IMR-90 (cell line): ENCODE results near the gene UCP2. TPM values are rescaled to one million over a fixed set of nuclear protein-coding genes. Genes with fewer than 3 reads are reported as not detected.

ENCODE experiments used
- ATAC-seq: fragments of 200-7000 bp; cut with Tn5 transposase; 2 replicates; pipeline ENCODE4 v1.9.1; 2020; ENCODE audit warnings: low read depth, mild to moderate bottlenecking, moderate library complexity
- BruUV-seq: library from RNA; stranded (reverse); fragments of 400-500 nt; replicated peaks from 2 replicates; lab custom pipeline; 2021; lab: Mats Ljungman, UMichigan
- CTCF ChIA-PET: fragments of 300-600 bp; formaldehyde crosslinking; extraction: SDS; loops from one replicate; lab custom pipeline; 2021; ENCODE audit warnings: antibody characterized with exemption; lab: Yijun Ruan, JAX
- POLR2A ChIA-PET: fragments of 300-600 bp; sonication (Branson Sonifier 250); formaldehyde crosslinking; loops from one replicate; lab custom pipeline; 2022; ENCODE audit warnings: antibody characterized with exemption; ENCODE audit not compliant: unreplicated experiment; lab: Charles Lee
- DNase-seq: peaks from one replicate; pipeline ENCODE4 v3.0.0; 2013
- H2AFZ ChIP-seq: replicated peaks from 2 replicates; pipeline ENCODE3; 2013; ENCODE audit warnings: low read length, mild to moderate bottlenecking; ENCODE audit not compliant: poor library complexity
- H2AK5ac ChIP-seq: 2 replicates; pipeline ENCODE4 v1.6.1; 2013; ENCODE audit warnings: low read depth, low read length, inconsistent platforms
- H2AK9ac ChIP-seq: replicated peaks from 2 replicates; pipeline ENCODE3; 2013; ENCODE audit warnings: mild to moderate bottlenecking, low read depth, low read length, moderate library complexity; ENCODE audit not compliant: poor library complexity
- H2BK120ac ChIP-seq: 2 replicates; pipeline ENCODE4 v1.6.1; 2013; ENCODE audit warnings: low read depth, low read length, inconsistent platforms
- H2BK15ac ChIP-seq: 3 replicates; pipeline ENCODE4 v1.6.1; 2013; ENCODE audit warnings: low read depth, low read length, inconsistent platforms
- H2BK20ac ChIP-seq: 2 replicates; pipeline ENCODE4 v1.6.1; 2013; ENCODE audit warnings: low read depth, mild to moderate bottlenecking, inconsistent platforms, low read length, moderate library complexity
- H2BK5ac ChIP-seq: 2 replicates; pipeline ENCODE4 v1.6.1; 2013; ENCODE audit warnings: mild to moderate bottlenecking, low read depth, low read length, inconsistent platforms; ENCODE audit not compliant: poor library complexity, severe bottlenecking
- H3K14ac ChIP-seq: replicated peaks from 2 replicates; pipeline ENCODE4 v1.6.1; 2013; ENCODE audit warnings: low read depth, low read length, inconsistent platforms
- H3K18ac ChIP-seq: 2 replicates; pipeline ENCODE4 v1.6.1; 2013; ENCODE audit warnings: low read depth, low read length, control low read depth
- H3K23ac ChIP-seq: 2 replicates; pipeline ENCODE4 v1.6.1; 2013; ENCODE audit warnings: low read depth, low read length, inconsistent platforms
- H3K27ac ChIP-seq: 2 replicates; pipeline ENCODE4 v1.5.1; 2013; ENCODE audit warnings: mild to moderate bottlenecking, control low read depth, low read length; ENCODE audit not compliant: insufficient read depth
- H3K27me3 ChIP-seq: 2 replicates; pipeline ENCODE4 v1.6.1; 2013; ENCODE audit warnings: low read length; ENCODE audit not compliant: control insufficient read depth, insufficient read depth
- H3K36me3 ChIP-seq: 2 replicates; pipeline ENCODE4 v1.6.1; 2013; ENCODE audit warnings: low read length, mixed read lengths; ENCODE audit not compliant: control insufficient read depth, insufficient read depth
- H3K4ac ChIP-seq: 2 replicates; pipeline ENCODE4 v1.6.1; 2013; ENCODE audit warnings: low read depth, low read length, inconsistent platforms
- H3K4me1 ChIP-seq: 2 replicates; pipeline ENCODE4 v1.6.1; 2013; ENCODE audit warnings: low read length, mixed read lengths; ENCODE audit not compliant: control insufficient read depth, insufficient read depth
- H3K4me2 ChIP-seq: 2 replicates; pipeline ENCODE4 v1.6.1; 2013; ENCODE audit warnings: low read depth, mild to moderate bottlenecking, control low read depth, low read length, moderate library complexity
- H3K4me3 ChIP-seq: 2 replicates; pipeline ENCODE4 v1.5.1; 2013; ENCODE audit warnings: low read depth, mild to moderate bottlenecking, control low read depth, low read length, moderate library complexity; ENCODE audit not compliant: insufficient read depth
- H3K56ac ChIP-seq: 2 replicates; pipeline ENCODE4 v1.6.1; 2013; ENCODE audit warnings: low read length, inconsistent platforms; ENCODE audit not compliant: insufficient read depth; ENCODE audit errors: extremely low read depth
- H3K79me1 ChIP-seq, 2 experiments: 2 replicates each; pipeline ENCODE4 v1.6.1; 2013; ENCODE audit warnings: low read length in 2 of 2, inconsistent platforms in 1 of 2, low read depth in 1 of 2
- H3K9ac ChIP-seq: 2 replicates; pipeline ENCODE4 v1.6.1; 2013; ENCODE audit warnings: low read depth, low read length, control low read depth
- H3K9me1 ChIP-seq: 2 replicates; pipeline ENCODE4 v1.6.1; 2013; ENCODE audit warnings: low read length, inconsistent platforms; ENCODE audit not compliant: insufficient read depth
- H3K9me3 ChIP-seq: 2 replicates; pipeline ENCODE4 v1.6.1; 2013; ENCODE audit warnings: low read length; ENCODE audit not compliant: control insufficient read depth, insufficient read depth
- H4K20me1 ChIP-seq: 2 replicates; pipeline ENCODE4 v1.6.1; 2013; ENCODE audit warnings: low read length, inconsistent platforms; ENCODE audit not compliant: insufficient read depth
- H4K5ac ChIP-seq: 2 replicates; pipeline ENCODE4 v1.6.1; 2013; ENCODE audit warnings: mild to moderate bottlenecking, low read depth, low read length, control low read depth
- H4K8ac ChIP-seq, 2 experiments: 2 replicates each; pipeline ENCODE4 v1.6.1; 2013; ENCODE audit warnings: low read depth in 2 of 2, low read length in 2 of 2, control low read depth in 1 of 2, inconsistent platforms in 1 of 2
- H4K91ac ChIP-seq: 2 replicates; pipeline ENCODE4 v1.6.1; 2013; ENCODE audit warnings: low read depth, low read length, inconsistent platforms; ENCODE audit not compliant: insufficient read depth
- BHLHE40 ChIP-seq: fragments of 150-350 bp; IDR thresholded peaks from 2 replicates; pipeline ENCODE4 v1.6.1; 2016; ENCODE audit warnings: mild to moderate bottlenecking, low read depth, low read length
- FOS ChIP-seq: fragments of 150-350 bp; IDR thresholded peaks from 2 replicates; pipeline ENCODE4 v1.6.1; 2016; ENCODE audit warnings: low read depth, low read length
- MXI1 ChIP-seq: IDR thresholded peaks from 2 replicates; pipeline ENCODE4 v1.6.1; 2012; ENCODE audit warnings: low read depth, mild to moderate bottlenecking, low read length, moderate library complexity, borderline replicate concordance
- POLR2A ChIP-seq: IDR thresholded peaks from 2 replicates; pipeline ENCODE4 v1.6.1; 2012; ENCODE audit warnings: mild to moderate bottlenecking, low read depth, low read length
- WGBS, 2 experiments: methylation state at CpG; one replicate each; pipeline versions ENCODE4 v1.1.5 to v1.1.7; 2013; ENCODE audit warnings: missing lambda C conversion rate in 2 of 2; ENCODE audit not compliant: insufficient read length in 1 of 2; ENCODE audit errors: extremely low coverage in 2 of 2; 5-methylcytosine and 5-hydroxymethylcytosine counted together
- dilution Hi-C: fragments of 300-500 bp; cut with HindIII; formaldehyde crosslinking; loops from one replicate; pipeline ENCODE4 v1.14.3; 2018; ENCODE audit warnings: low sequenced_read_pairs; ENCODE audit not compliant: unreplicated experiment
- in situ Hi-C: fragments of 300-500 bp; cut with MboI; formaldehyde crosslinking; loops from 3 replicates; pipeline ENCODE4 v1.14.3; 2019; ENCODE audit warnings: low sequenced_read_pairs, inconsistent platforms, mixed read lengths
- intact Hi-C: fragments of 100-400 bp; cut with micrococcal nuclease; formaldehyde crosslinking; loops from 2 replicates; pipeline ENCODE4 v1.10.0; 2022
- polyA plus RNA-seq, 3 experiments: library from polyadenylated mRNA; depleted of rRNA; stranded (reverse); fragments of >200 nt; gene quantifications; 2 replicates each; pipeline ENCODE4 v1.2.3, GENCODE V29; 2012; ENCODE audit warnings: low replicate concordance in 1 of 3
- total RNA-seq: library from RNA; depleted of rRNA; stranded (reverse); fragments of >200 nt; gene quantifications from 2 replicates; pipeline ENCODE4 v1.2.3, GENCODE V29; 2012
- TF ChIP-seq, protein P1 (sequence below): fragments of 150-350 bp; IDR thresholded peaks from 2 replicates; pipeline ENCODE4 v1.6.1; 2016; ENCODE audit warnings: low read depth, mild to moderate bottlenecking, low read length, moderate library complexity, borderline replicate concordance

UCP2 gene
- total and polyA plus RNA-seq, 2 of the 4 experiments (the other 2 are of a cell fraction): 2.0 to 11.9 TPM

DNA sequence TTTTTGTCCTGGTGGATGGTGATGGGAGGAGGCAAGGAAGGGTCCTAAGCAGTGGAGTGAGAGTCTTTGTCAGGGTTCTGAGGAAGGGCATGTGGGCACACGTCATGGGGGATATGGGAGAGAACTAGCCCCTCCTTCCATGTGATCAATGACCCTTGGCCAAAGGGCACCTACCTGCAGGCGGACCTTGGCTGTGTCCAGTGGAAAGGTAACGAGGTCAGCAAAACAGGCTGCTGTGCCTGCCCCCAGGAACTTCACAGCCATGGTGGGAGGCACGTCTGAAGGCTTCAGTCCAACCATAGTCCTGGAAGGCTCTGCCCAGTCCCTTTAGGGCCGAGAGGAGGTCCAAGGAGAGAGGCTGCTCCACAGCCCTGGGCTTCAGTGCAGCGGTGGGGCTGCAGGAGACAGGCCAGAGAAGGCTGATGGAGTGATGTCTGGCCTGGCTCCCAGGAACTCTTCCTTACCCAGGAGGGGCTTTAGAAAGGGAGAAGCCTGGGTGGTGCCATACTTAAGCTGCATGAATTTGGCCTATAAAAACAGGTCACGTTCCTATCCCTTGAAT, 24.2 kb upstream of the UCP2 start:
- no peak overlapping the region for H2AK9ac ChIP-seq
- in situ Hi-C loops: no loop called here

More for the DNA sequence above, 24.2 kb upstream of the UCP2 start:
- ATAC-seq (no peak), DNase-seq (no peak)
- Histone ChIP-seq H2BK15ac (no peak overlapping the region), H3K14ac (no peak overlapping the region), H4K91ac (no peak overlapping the region), H4K20me1 (no peaks in the 10 kb centered on the region; the same call in 1 of the 2 replicates), H4K8ac (no peak overlapping the region), H3K9ac (no peak overlapping the region), H3K36me3 (peaks cover 3% of the 10 kb centered on the region), H2BK5ac (no peak overlapping the region), H2AFZ (no peak overlapping the region), H3K4ac (no peak overlapping the region), H3K4me3 (no peak overlapping the region), H3K9me1 (0 out of 2 replicates have a peak, but pooled peaks cover 5% of the 10 kb centered on the region), H3K27ac (no peak overlapping the region), H3K56ac (no peak overlapping the region), H2BK120ac (no peak overlapping the region), H2AK5ac (no peak overlapping the region), H3K4me1 (no peaks in the 10 kb centered on the region; the same call in 1 of the 2 replicates), H3K79me1 (no peaks in the 10 kb centered on the region), H4K5ac (no peak overlapping the region), H3K9me3 (no peaks in the 10 kb centered on the region), H3K27me3 (no peaks in the 10 kb centered on the region), H3K23ac (no peak overlapping the region), H3K4me2 (no peak overlapping the region), H3K18ac (no peak overlapping the region), H2BK20ac (no peak overlapping the region)
- CTCF ChIA-PET: interaction anchor here (0.6 kb wide), 1 partner anchor 65 kb away, joined by 3 read pairs; no protein-coding TSS in a partner anchor
- intact Hi-C loops (no loop called here), dilution Hi-C loops (no loop called here)
- no TSS peak for BruUV-seq
- TF ChIP-seq POLR2A (no peak), MXI1 (no peak), FOS (no peak), BHLHE40 (no peak)
- TF ChIP-seq, protein P1, sequence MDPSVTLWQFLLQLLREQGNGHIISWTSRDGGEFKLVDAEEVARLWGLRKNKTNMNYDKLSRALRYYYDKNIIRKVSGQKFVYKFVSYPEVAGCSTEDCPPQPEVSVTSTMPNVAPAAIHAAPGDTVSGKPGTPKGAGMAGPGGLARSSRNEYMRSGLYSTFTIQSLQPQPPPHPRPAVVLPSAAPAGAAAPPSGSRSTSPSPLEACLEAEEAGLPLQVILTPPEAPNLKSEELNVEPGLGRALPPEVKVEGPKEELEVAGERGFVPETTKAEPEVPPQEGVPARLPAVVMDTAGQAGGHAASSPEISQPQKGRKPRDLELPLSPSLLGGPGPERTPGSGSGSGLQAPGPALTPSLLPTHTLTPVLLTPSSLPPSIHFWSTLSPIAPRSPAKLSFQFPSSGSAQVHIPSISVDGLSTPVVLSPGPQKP: no peak
- WGBS, 2 experiments: 100% methylated on average over 1 of the region's 7 CpGs; no CpG with 5 or more reads in 1 of the 2 experiments
- POLR2A ChIA-PET: no interaction called here
